Spinal cord (tissue), 10 donors: ENCODE measurements around the gene MAPK8IP3. TPM values are rescaled to one million over a fixed set of nuclear protein-coding genes. Genes with fewer than 3 reads are reported as not detected.

Experiments
- DNase-seq, 6 donors: peaks; one replicate each; pipeline versions ENCODE4 v3.0.0 to v3.0.0-alpha.2; 2013 to 2015; ENCODE audit warnings: low spot score in 6 of 6, low read depth in 4 of 6
- H3K27ac ChIP-seq: one replicate; pipeline ENCODE4 v1.5.1; 2013; ENCODE audit warnings: low read depth, low read length, control low read depth
- H3K27me3 ChIP-seq: one replicate; pipeline ENCODE4 v1.6.1; 2013; ENCODE audit warnings: low read length; ENCODE audit not compliant: control insufficient read depth, insufficient read depth
- H3K36me3 ChIP-seq: one replicate; pipeline ENCODE4 v1.6.1; 2013; ENCODE audit warnings: low read length; ENCODE audit not compliant: control insufficient read depth, insufficient read depth
- H3K4me1 ChIP-seq: one replicate; pipeline ENCODE4 v1.6.1; 2013; ENCODE audit warnings: low read length; ENCODE audit not compliant: control insufficient read depth, insufficient read depth
- H3K4me3 ChIP-seq: one replicate; pipeline ENCODE4 v1.5.1; 2013; ENCODE audit warnings: low read depth, low read length, control low read depth
- H3K9me3 ChIP-seq: one replicate; pipeline ENCODE4 v1.6.1; 2013; ENCODE audit warnings: low read length; ENCODE audit not compliant: control insufficient read depth, insufficient read depth
- WGBS: methylation state at CpG from one replicate; pipeline ENCODE4 v1.1.5; 2013; ENCODE audit warnings: missing lambda C conversion rate; ENCODE audit not compliant: insufficient coverage; 5-methylcytosine and 5-hydroxymethylcytosine counted together
- polyA plus RNA-seq, 2 donors: library from polyadenylated mRNA; unstranded; fragments of 120-200 nt; gene quantifications; one replicate each; pipeline ENCODE4 v1.2.1, GENCODE V29; 2013; ENCODE audit not compliant: insufficient read length in 2 of 2
- total RNA-seq, 2 donors: library from RNA; depleted of rRNA in 1 of 2; stranded (reverse); fragments of 120-200 nt in 1 of 2; fragments of >200 nt in 1 of 2; gene quantifications; one replicate each; pipeline versions ENCODE4 v1.2.3 to v1.2.4, GENCODE V29; 2013 to 2014
- donor health status: healthy.

The MAPK8IP3 gene
- total and polyA plus RNA-seq, 4 donors = 53.3 to 137 (median 92.7) TPM

DNA sequence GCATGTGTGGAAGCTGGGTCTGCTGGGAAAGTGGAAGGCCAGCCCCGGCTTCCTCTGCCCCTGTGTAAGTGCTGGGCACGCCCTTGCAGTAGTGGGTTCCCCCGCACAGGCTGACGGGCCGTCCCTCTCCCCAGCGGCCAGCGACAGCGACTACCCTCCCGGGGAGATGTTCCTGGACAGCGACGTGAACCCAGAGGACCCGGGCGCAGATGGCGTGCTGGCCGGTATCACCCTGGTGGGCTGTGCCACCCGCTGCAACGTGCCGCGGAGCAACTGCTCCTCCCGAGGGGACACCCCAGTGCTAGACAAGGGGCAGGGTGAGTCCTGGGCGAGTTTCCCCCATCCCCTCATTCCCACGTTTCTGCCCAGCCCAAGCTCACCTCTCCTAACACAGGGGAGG lies 59.8 kb downstream of the MAPK8IP3 start:
- no peak overlapping the region for H3K27ac ChIP-seq
- H3K36me3 ChIP-seq = peaks cover 97% of the 10 kb centered on the region
- H3K4me1 ChIP-seq = peaks cover 20% of the 10 kb centered on the region
- DNase-seq = no peak
- 94% methylated on average over 22 of the region's 22 CpGs for WGBS
- H3K4me3 ChIP-seq = no peak overlapping the region
- H3K9me3 ChIP-seq = no peaks in the 10 kb centered on the region
- H3K27me3 ChIP-seq = no peaks in the 10 kb centered on the region

DNA sequence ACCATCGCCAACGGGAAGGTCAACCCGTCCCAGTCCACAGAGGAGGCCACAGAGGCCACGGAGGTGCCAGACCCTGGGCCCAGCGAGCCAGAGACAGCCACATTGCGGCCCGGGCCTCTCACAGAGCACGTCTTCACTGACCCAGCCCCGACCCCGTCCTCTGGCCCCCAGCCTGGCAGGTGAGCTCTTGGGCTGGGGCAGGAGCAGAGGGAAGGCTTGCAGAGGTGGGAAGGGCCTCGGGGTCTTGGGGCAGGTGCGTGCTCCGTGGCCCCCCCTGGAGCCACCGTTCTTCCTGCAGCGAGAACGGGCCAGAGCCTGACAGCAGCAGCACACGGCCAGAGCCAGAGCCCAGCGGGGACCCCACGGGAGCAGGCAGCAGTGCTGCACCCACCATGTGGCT lies 60.2 kb downstream of the MAPK8IP3 start:
- Histone ChIP-seq H3K4me3 (no peak overlapping the region), H3K36me3 (peaks cover 93% of the 10 kb centered on the region), H3K27ac (no peak overlapping the region), H3K4me1 (peaks cover 21% of the 10 kb centered on the region), H3K27me3 (no peaks in the 10 kb centered on the region), H3K9me3 (no peaks in the 10 kb centered on the region)
- WGBS = 93% methylated on average over 19 of the region's 19 CpGs
- DNase-seq = no peak

- 90% methylated on average over 15 of the region's 18 CpGs for WGBS
- H3K36me3 ChIP-seq = peaks cover 91% of the 10 kb centered on the region
- H3K27me3 ChIP-seq = no peaks in the 10 kb centered on the region
- H3K4me1 ChIP-seq = peaks cover 22% of the 10 kb centered on the region
- no peaks in the 10 kb centered on the region for H3K9me3 ChIP-seq
- no peak overlapping the region for H3K27ac ChIP-seq
- no peak for DNase-seq
- no peak overlapping the region for H3K4me3 ChIP-seq
These were observed 60.7 kb downstream of the MAPK8IP3 start for GRCh38 chr16:1766701-1767100.

DNA sequence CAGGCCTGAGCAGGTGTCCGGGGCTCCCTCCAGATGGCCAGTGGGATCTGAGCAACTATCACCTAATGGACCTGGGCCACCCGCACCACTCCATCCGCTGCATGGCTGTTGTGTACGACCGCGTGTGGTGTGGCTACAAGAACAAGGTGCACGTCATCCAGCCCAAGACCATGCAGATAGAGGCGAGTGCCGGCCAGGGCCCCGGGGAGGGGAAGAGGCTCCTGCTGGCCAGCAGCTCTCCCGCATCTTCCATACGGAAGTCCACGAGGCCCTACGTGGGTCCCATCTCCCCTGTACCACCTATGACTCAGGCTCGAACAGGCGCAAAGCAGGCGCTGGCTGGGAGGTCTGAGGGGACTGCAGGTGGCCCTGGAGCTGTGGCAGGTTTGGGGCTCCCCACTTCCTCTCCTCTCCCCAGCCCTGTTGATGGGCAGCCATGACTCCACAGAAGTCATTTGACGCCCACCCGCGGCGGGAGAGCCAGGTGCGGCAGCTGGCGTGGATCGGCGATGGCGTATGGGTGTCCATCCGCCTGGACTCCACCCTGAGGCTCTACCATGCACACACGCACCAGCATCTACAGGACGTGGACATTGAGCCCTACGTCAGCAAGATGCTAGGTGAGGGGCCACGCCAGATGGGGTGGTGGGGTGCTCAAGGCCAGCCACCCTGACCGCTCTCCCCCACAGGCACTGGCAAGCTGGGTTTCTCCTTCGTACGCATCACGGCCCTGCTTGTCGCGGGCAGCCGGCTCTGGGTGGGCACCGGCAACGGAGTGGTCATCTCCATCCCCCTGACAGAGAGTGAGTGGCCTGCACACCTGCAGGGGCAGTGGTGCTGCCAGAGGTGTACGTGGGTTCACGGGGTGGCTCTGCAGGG lies 61.4 kb downstream of the MAPK8IP3 start:
- Histone ChIP-seq H3K27me3 (no peaks in the 10 kb centered on the region), H3K4me1 (peaks cover 29% of the 10 kb centered on the region), H3K9me3 (no peaks in the 10 kb centered on the region), H3K4me3 (no peak overlapping the region), H3K27ac (no peak overlapping the region), H3K36me3 (peaks cover 91% of the 10 kb centered on the region)
- WGBS = 93% methylated on average over 38 of the region's 42 CpGs
- no peak for DNase-seq

DNA sequence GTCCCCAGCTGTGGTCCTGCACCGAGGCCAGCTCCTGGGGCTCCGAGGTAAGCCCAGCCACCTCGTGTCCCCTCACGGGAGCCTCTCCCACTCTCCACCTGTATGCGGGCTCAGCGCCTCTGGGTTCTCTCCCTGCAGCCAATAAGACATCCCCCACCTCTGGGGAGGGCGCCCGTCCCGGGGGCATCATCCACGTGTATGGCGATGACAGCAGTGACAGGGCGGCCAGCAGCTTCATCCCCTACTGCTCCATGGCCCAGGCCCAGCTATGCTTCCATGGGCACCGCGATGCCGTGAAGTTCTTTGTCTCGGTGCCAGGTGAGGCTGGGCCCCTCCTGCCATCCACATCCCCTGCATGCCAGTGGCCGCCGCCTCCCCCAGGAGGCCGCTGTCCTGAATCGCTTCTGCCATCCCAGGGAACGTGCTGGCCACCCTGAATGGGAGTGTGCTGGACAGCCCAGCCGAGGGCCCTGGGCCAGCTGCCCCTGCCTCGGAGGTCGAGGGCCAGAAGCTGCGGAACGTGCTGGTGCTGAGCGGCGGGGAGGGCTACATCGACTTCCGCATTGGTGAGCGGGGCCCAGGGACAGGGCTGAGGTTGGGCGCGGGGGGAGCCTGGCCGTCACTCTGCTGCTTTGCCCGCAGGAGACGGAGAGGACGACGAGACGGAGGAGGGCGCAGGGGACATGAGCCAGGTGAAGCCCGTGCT lies 62.2 kb downstream of the MAPK8IP3 start:
- no peaks in the 10 kb centered on the region for H3K9me3 ChIP-seq
- H3K27me3 ChIP-seq = no peaks in the 10 kb centered on the region
- 73% methylated on average over 38 of the region's 41 CpGs for WGBS
- peaks cover 31% of the 10 kb centered on the region for H3K4me1 ChIP-seq
- peaks cover 84% of the 10 kb centered on the region for H3K36me3 ChIP-seq
- no peak overlapping the region for H3K4me3 ChIP-seq
- no peak for DNase-seq
- H3K27ac ChIP-seq = no peak overlapping the region

DNA sequence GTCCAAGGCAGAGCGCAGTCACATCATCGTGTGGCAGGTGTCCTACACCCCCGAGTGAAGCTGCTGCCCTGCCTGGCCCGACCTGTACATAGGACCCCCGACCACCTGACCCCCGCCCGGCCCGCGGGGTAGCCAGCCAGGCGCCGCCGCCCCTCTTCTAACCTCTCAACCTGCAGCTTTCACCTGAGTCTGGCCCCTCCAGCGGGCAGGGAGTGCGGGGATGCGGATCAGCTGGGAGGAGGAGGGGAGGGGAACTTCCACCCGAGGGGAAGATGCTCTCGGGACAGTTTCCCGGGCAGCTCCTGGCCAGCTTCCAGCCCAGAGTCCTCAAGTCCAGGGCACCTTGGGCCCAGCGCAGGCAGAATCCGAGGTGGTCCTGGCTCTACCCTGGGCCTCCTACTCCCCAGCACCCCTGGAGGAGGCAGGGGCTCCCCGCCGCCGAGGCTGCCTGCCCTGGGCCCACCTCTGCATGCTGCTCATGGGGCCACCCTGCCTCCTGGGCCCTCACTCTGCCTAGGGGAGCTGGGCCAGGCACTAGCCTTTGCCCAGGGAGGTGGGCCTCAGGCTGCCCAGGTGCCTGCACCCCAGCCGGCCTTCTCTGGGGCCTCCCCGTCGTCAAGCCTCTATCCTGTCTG lies 62.9 kb downstream of the MAPK8IP3 start:
- Histone ChIP-seq H3K27ac (no peak overlapping the region), H3K36me3 (peaks cover 80% of the 10 kb centered on the region), H3K4me3 (no peak overlapping the region), H3K4me1 (peaks cover 34% of the 10 kb centered on the region), H3K9me3 (no peaks in the 10 kb centered on the region), H3K27me3 (no peaks in the 10 kb centered on the region)
- 76% methylated on average over 18 of the region's 26 CpGs for WGBS
- DNase-seq = no peak

GRCh38 chr16:1769402-1770300 lies 63.7 kb downstream of the MAPK8IP3 start:
- H3K36me3 ChIP-seq = peaks cover 80% of the 10 kb centered on the region

GRCh38 chr16:1770328-1771187 lies 64.6 kb downstream of the MAPK8IP3 start:
- Histone ChIP-seq H3K9me3 (no peaks in the 10 kb centered on the region), H3K27ac (peak overlapping the region; percentile 52), H3K27me3 (no peaks in the 10 kb centered on the region), H3K4me3 (peak overlapping the region; percentile 68), H3K4me1 (peaks cover 48% of the 10 kb centered on the region), H3K36me3 (peaks cover 80% of the 10 kb centered on the region)
- peak in 2 of 6 donors; percentile 55 to 63 for DNase-seq
- WGBS = 10% methylated on average over 81 of the region's 81 CpGs

More at GRCh38 chr16:1769402-1770300, 63.7 kb downstream of the MAPK8IP3 start:
- Histone ChIP-seq H3K9me3 (no peaks in the 10 kb centered on the region), H3K27ac (no peak overlapping the region), H3K4me3 (peak overlapping the region; percentile 68), H3K27me3 (no peaks in the 10 kb centered on the region), H3K4me1 (peaks cover 42% of the 10 kb centered on the region)
- no peak for DNase-seq
- 91% methylated on average over 15 of the region's 27 CpGs for WGBS
